ENCODE data around the gene PSMD6.

Gene PSMD6

GRCh38 chr3:63973406-63973805, 49.9 kb downstream of the PSMD6 start:
- TF ChIP-seq TAF1 (IDR thresholded peaks at IDR 0.05; ENCODE audit: low read depth) (no peak), EGR1 (IDR thresholded peaks at IDR 0.05) (no peak), FOXM1 (IDR thresholded peaks at IDR 0.05; ENCODE audit: borderline replicate concordance, low read depth) (no peak), CEBPB (IDR thresholded peaks at IDR 0.05) (no peak), RAD21 (IDR thresholded peaks at IDR 0.05; ENCODE audit: low read depth) (no peak), TCF12 (IDR thresholded peaks at IDR 0.05; ENCODE audit: low read depth) (no peak), EP300 (IDR thresholded peaks at IDR 0.05; ENCODE audit: borderline replicate concordance) (no peak), USF1 (IDR thresholded peaks at IDR 0.05) (no peak), NFIC (IDR thresholded peaks at IDR 0.05) (no peak), YY1 (IDR thresholded peaks at IDR 0.05; ENCODE audit: low read depth) (no peak), ZBTB7A (IDR thresholded peaks at IDR 0.05; ENCODE audit: low read depth) (no peak), CREB1 (IDR thresholded peaks at IDR 0.05; ENCODE audit: low read depth) (no peak), TEAD4 (IDR thresholded peaks at IDR 0.05) (no peak)
- TF ChIP-seq, protein P1, sequence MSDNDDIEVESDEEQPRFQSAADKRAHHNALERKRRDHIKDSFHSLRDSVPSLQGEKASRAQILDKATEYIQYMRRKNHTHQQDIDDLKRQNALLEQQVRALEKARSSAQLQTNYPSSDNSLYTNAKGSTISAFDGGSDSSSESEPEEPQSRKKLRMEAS (IDR thresholded peaks at IDR 0.05), result no peak
- TF ChIP-seq, protein P2, sequence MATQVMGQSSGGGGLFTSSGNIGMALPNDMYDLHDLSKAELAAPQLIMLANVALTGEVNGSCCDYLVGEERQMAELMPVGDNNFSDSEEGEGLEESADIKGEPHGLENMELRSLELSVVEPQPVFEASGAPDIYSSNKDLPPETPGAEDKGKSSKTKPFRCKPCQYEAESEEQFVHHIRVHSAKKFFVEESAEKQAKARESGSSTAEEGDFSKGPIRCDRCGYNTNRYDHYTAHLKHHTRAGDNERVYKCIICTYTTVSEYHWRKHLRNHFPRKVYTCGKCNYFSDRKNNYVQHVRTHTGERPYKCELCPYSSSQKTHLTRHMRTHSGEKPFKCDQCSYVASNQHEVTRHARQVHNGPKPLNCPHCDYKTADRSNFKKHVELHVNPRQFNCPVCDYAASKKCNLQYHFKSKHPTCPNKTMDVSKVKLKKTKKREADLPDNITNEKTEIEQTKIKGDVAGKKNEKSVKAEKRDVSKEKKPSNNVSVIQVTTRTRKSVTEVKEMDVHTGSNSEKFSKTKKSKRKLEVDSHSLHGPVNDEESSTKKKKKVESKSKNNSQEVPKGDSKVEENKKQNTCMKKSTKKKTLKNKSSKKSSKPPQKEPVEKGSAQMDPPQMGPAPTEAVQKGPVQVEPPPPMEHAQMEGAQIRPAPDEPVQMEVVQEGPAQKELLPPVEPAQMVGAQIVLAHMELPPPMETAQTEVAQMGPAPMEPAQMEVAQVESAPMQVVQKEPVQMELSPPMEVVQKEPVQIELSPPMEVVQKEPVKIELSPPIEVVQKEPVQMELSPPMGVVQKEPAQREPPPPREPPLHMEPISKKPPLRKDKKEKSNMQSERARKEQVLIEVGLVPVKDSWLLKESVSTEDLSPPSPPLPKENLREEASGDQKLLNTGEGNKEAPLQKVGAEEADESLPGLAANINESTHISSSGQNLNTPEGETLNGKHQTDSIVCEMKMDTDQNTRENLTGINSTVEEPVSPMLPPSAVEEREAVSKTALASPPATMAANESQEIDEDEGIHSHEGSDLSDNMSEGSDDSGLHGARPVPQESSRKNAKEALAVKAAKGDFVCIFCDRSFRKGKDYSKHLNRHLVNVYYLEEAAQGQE (IDR thresholded peaks at IDR 0.05; ENCODE audit: low read depth), result no peak

- TF ChIP-seq NFIC (IDR thresholded peaks at IDR 0.05), result no peak
- no peak for TF ChIP-seq CREB1 (IDR thresholded peaks at IDR 0.05; ENCODE audit: low read depth)
- TF ChIP-seq ZBTB7A (IDR thresholded peaks at IDR 0.05; ENCODE audit: low read depth), result no peak
- TF ChIP-seq USF1 (IDR thresholded peaks at IDR 0.05), result no peak
- TF ChIP-seq YY1 (IDR thresholded peaks at IDR 0.05; ENCODE audit: low read depth), result no peak
- TF ChIP-seq TEAD4 (IDR thresholded peaks at IDR 0.05), result no peak
- TF ChIP-seq, protein P1 (IDR thresholded peaks at IDR 0.05), result no peak
- TF ChIP-seq CEBPB (IDR thresholded peaks at IDR 0.05), result no peak
- no peak for TF ChIP-seq TAF1 (IDR thresholded peaks at IDR 0.05; ENCODE audit: low read depth)
- TF ChIP-seq EGR1 (IDR thresholded peaks at IDR 0.05), result no peak
- no peak for TF ChIP-seq FOXM1 (IDR thresholded peaks at IDR 0.05; ENCODE audit: borderline replicate concordance, low read depth)
- no peak for TF ChIP-seq TCF12 (IDR thresholded peaks at IDR 0.05; ENCODE audit: low read depth)
- no peak for TF ChIP-seq RAD21 (IDR thresholded peaks at IDR 0.05; ENCODE audit: low read depth)
- TF ChIP-seq, protein P2 (IDR thresholded peaks at IDR 0.05; ENCODE audit: low read depth), result no peak
- no peak for TF ChIP-seq EP300 (IDR thresholded peaks at IDR 0.05; ENCODE audit: borderline replicate concordance)
Measured at GRCh38 chr3:63972987-63973386, 50.3 kb downstream of the PSMD6 start.

DNA sequence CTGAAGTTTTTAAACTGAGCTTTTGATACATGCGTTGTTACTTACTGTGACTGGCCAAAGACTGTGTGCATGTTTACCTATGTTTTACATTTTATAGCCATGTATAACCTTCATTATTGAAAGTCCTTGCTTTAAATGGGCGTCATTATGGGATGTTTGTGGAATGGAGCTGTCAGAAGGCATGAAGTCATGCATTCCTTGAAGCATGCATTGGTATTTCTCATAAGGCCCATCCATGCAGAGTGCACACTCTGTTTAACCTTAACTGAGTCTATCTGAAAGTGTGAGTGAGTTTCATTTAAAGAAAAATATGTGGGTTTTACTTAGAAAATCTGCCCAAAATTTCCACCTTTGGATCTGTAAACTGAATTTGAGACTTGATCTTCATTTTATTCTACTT, 51.1 kb downstream of the PSMD6 start:
- TF ChIP-seq TEAD4 (IDR thresholded peaks at IDR 0.05) (peak; percentile 69), TCF12 (IDR thresholded peaks at IDR 0.05; ENCODE audit: low read depth) (no peak)
- TF ChIP-seq, protein P1 (IDR thresholded peaks at IDR 0.05), result no peak

DNA sequence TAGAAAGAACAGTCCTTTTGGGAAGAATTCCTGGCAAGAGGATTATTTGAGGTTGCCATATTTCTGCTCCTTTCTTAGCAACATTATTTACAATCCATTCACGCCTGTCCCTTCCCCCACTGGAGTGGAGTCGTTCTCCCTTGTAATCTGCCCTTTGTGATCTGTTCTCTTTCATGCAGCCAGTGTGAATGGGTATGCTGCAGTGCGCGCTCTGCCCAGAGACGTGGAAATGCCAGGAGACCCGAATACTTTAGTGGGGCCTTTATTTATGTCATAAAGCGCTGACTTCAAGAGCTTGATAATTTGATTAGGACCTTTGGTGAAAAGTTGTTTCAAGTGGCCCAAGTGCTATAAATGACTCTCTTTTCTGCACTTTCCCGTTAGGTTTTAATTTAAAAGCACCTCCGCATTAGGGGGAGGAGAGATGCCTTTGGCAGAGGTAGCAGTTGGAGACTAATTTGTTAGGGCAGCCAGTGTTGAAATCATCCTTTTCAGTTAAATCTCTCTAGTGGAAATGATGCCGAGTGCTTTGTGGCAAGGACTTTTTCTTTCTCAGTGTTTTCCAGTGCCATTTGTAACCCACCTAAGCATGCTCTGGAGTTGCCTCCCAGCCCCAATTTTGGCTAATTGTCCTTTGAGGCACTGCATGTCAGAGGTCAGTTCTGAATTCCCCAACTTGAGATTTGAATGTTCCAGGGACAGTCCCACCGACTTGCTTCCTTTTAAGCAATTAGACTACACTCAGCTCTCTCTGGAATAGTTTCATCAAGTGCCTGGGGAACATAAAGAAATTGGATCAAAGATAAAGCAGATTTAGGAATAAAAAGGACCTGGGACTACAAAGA, 52.4 kb downstream of the PSMD6 start:
- TF ChIP-seq ZBTB7A (IDR thresholded peaks at IDR 0.05; ENCODE audit: low read depth), result no peak
- TF ChIP-seq USF1 (IDR thresholded peaks at IDR 0.05), result no peak

DNA sequence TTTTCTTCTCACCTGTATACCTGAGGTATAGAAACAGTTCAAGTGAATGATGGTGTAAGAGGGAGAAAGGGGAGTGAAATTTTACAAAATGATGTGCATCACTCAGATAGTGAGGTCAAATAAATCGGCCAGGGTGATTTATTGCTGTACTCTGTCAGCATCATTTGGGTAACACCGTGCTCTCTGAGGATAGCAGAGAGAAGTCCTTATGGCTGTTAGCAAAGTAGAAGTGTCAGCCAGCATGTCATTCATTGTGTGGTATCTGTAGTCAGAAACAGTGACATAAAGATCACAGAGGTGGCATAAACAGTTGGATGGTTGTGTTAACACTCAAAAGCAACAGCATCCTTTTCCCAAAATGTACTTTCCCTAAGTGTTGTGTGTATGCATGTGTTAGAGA, 53.4 kb downstream of the PSMD6 start:
- no peak for TF ChIP-seq TAF1 (IDR thresholded peaks at IDR 0.05; ENCODE audit: low read depth)
